Endothelial cell of umbilical vein (primary cell): ENCODE measurements around the gene KRT6A. TPM values are rescaled to one million over a fixed set of nuclear protein-coding genes. Genes with fewer than 3 reads are reported as not detected.

Experiments used
- BruUV-seq: library from RNA; stranded (reverse); fragments of 400-500 nt; replicated peaks from 2 replicates; lab custom pipeline; 2021; lab: Mats Ljungman, UMichigan
- CTCF ChIA-PET: fragments of 300-600, 350-600 bp; sonication (Branson Sonifier 250); formaldehyde crosslinking; loops from one replicate; lab custom pipeline; 2021; ENCODE audit warnings: antibody characterized with exemption, inconsistent platforms; lab: Charles Lee
- POLR2A ChIA-PET: fragments of 300-600, 350-600 bp; sonication (Branson Sonifier 250); formaldehyde crosslinking; loops from one replicate; lab custom pipeline; 2021; ENCODE audit warnings: antibody characterized with exemption, inconsistent platforms; lab: Charles Lee
- DNase-seq: peaks from one replicate; pipeline ENCODE4 v3.0.0-alpha.2; 2011; ENCODE audit warnings: low read depth, low spot score
- FAIRE-seq: peaks from 2 replicates; lab custom pipeline; 2011; peaks lifted over from hg19 to GRCh38; lab: Jason Lieb, UNC
- H2AFZ ChIP-seq: 2 replicates; pipeline ENCODE4 v1.6.0; 2012; ENCODE audit warnings: low read depth, low read length, control low read depth, inconsistent platforms
- H3K27ac ChIP-seq: 2 replicates; pipeline ENCODE4 v1.5.1; 2011; ENCODE audit warnings: low read depth, mild to moderate bottlenecking, control low read depth, low read length, moderate library complexity; ENCODE audit not compliant: insufficient read depth
- H3K27me3 ChIP-seq, 2 experiments: 2 replicates each; pipeline versions ENCODE4 v1.6.0 to v1.6.1; 2011; ENCODE audit warnings: low read length in 2 of 2, mixed read lengths in 1 of 2; ENCODE audit not compliant: control insufficient read depth in 2 of 2, insufficient read depth in 2 of 2
- H3K36me3 ChIP-seq, 2 experiments: 2 replicates in 1 of 2; 3 replicates in 1 of 2; pipeline ENCODE4 v1.5.1; 2011; ENCODE audit warnings: low read length in 2 of 2, mild to moderate bottlenecking in 1 of 2, moderate library complexity in 1 of 2; ENCODE audit not compliant: control insufficient read depth in 2 of 2, insufficient read depth in 2 of 2; ENCODE audit errors: extremely low read depth in 1 of 2
- H3K4me1 ChIP-seq: 3 replicates; pipeline ENCODE4 v1.5.1; 2011; ENCODE audit warnings: mild to moderate bottlenecking, low read length; ENCODE audit not compliant: control insufficient read depth, insufficient read depth; ENCODE audit errors: extremely low read depth
- H3K4me2 ChIP-seq: 2 replicates; pipeline ENCODE4 v1.6.1; 2011; ENCODE audit warnings: low read length, control low read depth, mixed read lengths; ENCODE audit not compliant: insufficient read depth
- H3K4me3 ChIP-seq, 3 experiments: fragments of 200-600 bp in 1 of 3; sonication (generic), shearing (Covaris generic) in 1 of 3; replicated peaks in 1 of 3; 2 replicates each; pipeline ENCODE4 v1.5.1; 2011 to 2016; ENCODE audit warnings: control low read depth in 3 of 3, low read length in 3 of 3, mild to moderate bottlenecking in 2 of 3, inconsistent platforms in 1 of 3, low read depth in 1 of 3, moderate library complexity in 1 of 3; ENCODE audit not compliant: insufficient read depth in 1 of 3
- H3K79me2 ChIP-seq: 2 replicates; pipeline ENCODE4 v1.6.0; 2012; ENCODE audit warnings: low read length, inconsistent platforms; ENCODE audit not compliant: control insufficient read depth, insufficient read depth
- H3K9ac ChIP-seq: replicated peaks from 2 replicates; pipeline ENCODE3; 2011; ENCODE audit warnings: low read length, control low read depth; ENCODE audit not compliant: insufficient read depth; ENCODE audit errors: extremely low read depth
- H3K9me1 ChIP-seq: replicated peaks from 3 replicates; pipeline ENCODE4 v1.6.0; 2011; ENCODE audit warnings: mild to moderate bottlenecking, low read length; ENCODE audit not compliant: control insufficient read depth, insufficient read depth; ENCODE audit errors: extremely low read depth
- H3K9me3 ChIP-seq: replicated peaks from 2 replicates; pipeline ENCODE4 v1.5.1; 2012; ENCODE audit warnings: low read length, inconsistent platforms; ENCODE audit not compliant: control insufficient read depth, insufficient read depth
- H4K20me1 ChIP-seq: replicated peaks from 2 replicates; pipeline ENCODE3; 2011; ENCODE audit warnings: mild to moderate bottlenecking, low read length; ENCODE audit not compliant: control insufficient read depth, insufficient read depth; ENCODE audit errors: extremely low read depth
- EZH2 ChIP-seq: IDR thresholded peaks from 2 replicates; pipeline ENCODE4 v1.6.1; 2012; ENCODE audit warnings: borderline replicate concordance, low read depth, mild to moderate bottlenecking, moderate library complexity, low read length, inconsistent platforms; ENCODE audit not compliant: severe bottlenecking
- FOS ChIP-seq: IDR thresholded peaks from 2 replicates; pipeline ENCODE4 v1.6.1; 2011; ENCODE audit warnings: mild to moderate bottlenecking, low read length, moderate library complexity, borderline replicate concordance; ENCODE audit not compliant: insufficient read depth
- GATA2 ChIP-seq: IDR thresholded peaks from 2 replicates; pipeline ENCODE4 v1.7.0; 2011; ENCODE audit warnings: low read depth, mild to moderate bottlenecking, moderate library complexity, mixed read lengths, low read length; ENCODE audit not compliant: insufficient read length, insufficient read depth
- JUN ChIP-seq: IDR thresholded peaks from 2 replicates; pipeline ENCODE4 v1.6.1; 2011; ENCODE audit warnings: borderline replicate concordance, low read depth; ENCODE audit not compliant: insufficient read length, insufficient read depth
- MYC ChIP-seq: IDR thresholded peaks from one replicate; pipeline ENCODE4 v1.6.1; 2011; ENCODE audit warnings: mild to moderate bottlenecking, low read depth, low read length
- POLR2A ChIP-seq: IDR thresholded peaks from 2 replicates; pipeline ENCODE4 v1.6.1; 2012; ENCODE audit warnings: low read depth, mild to moderate bottlenecking, control low read depth, low read length
- POLR2AphosphoS5 ChIP-seq: IDR thresholded peaks from 2 replicates; pipeline ENCODE4 v1.6.1; 2012; ENCODE audit warnings: low read depth, mild to moderate bottlenecking, control low read depth, low read length, moderate library complexity; ENCODE audit not compliant: insufficient read depth
- dilution Hi-C: fragments of 300-500 bp; cut with MboI; formaldehyde crosslinking; loops from one replicate; pipeline ENCODE4 v1.15.0; 2019; ENCODE audit warnings: low sequenced_read_pairs; ENCODE audit not compliant: extremely low pct_ligation_motif_present
- intact Hi-C: fragments of 100-400 bp; cut with micrococcal nuclease; formaldehyde crosslinking; loops from one replicate; pipeline ENCODE4 v1.10.0; 2022
- polyA plus RNA-seq, 4 experiments: library from polyadenylated mRNA; depleted of rRNA in 3 of 4; stranded (reverse) in 3 of 4; unstranded in 1 of 4; fragments of >200 nt; gene quantifications; 2 replicates each; pipeline versions ENCODE4 v1.2.1 to v1.2.3, GENCODE V29; 2011 to 2012; ENCODE audit warnings: missing spikeins in 1 of 4
- total RNA-seq: library from RNA; stranded (reverse); gene quantifications from 2 replicates; pipeline ENCODE4 v1.2.3, GENCODE V29; 2021
- TF ChIP-seq, protein P1 (sequence below), 2 donors: IDR thresholded peaks; 1 replicate in 1 of 2; 2 replicates in 1 of 2; pipeline ENCODE4 v1.5.1; 2011; ENCODE audit warnings: low read length in 2 of 2, mild to moderate bottlenecking in 2 of 2, moderate library complexity in 2 of 2, control low read depth in 1 of 2, inconsistent platforms in 1 of 2, low read depth in 1 of 2; ENCODE audit not compliant: insufficient read depth in 1 of 2; ENCODE audit errors: extremely low read depth in 1 of 2
- TF ChIP-seq, protein P2 (sequence below): IDR thresholded peaks from 2 replicates; pipeline ENCODE4 v1.6.1; 2011; ENCODE audit not compliant: insufficient read depth, insufficient read length

The KRT6A gene
- total and polyA plus RNA-seq, 2 donors (not counting 3 experiments of a cell fraction or from before 2014, with no cell fraction given) = 0.64 TPM; not detected in 1

- no peak for FAIRE-seq
- intact Hi-C loops = no loop called here
- BruUV-seq = no TSS peak
These were observed 5.9 kb upstream of the KRT6A start for GRCh38 chr12:52498946-52499345.

DNA sequence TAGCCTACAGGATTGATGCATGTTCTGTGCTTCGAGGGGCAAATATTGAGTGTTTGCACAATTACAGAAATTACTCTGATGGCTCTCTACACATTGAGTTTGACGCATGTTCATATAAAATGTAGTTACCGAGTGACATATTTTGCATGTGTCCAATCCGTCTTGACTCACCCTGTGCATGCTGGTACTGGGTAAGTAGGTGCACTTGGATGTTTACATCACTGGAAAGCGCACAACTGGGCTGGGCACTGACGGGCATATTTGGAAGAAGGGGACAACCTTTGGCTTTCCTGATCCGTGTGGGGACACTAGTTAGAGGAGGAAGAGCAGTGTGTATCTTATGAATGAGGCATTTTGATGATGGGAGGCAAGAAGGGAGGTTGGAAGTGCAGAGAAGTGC, 4.9 kb upstream of the KRT6A start:
- H3K9me1 ChIP-seq = no peaks in the 10 kb centered on the region
- ChIA-PET CTCF (no interaction called here), POLR2A (no interaction called here)
- dilution Hi-C loops = no loop called here
- H3K27ac ChIP-seq = no peak overlapping the region
- H3K4me1 ChIP-seq = no peaks in the 10 kb centered on the region
- H3K9ac ChIP-seq = no peak overlapping the region
- TF ChIP-seq EZH2 = no peak
- no peak for TF ChIP-seq MYC
- no peak for TF ChIP-seq GATA2
- no peak for TF ChIP-seq POLR2A
- no peak for TF ChIP-seq JUN
- TF ChIP-seq, protein P1, sequence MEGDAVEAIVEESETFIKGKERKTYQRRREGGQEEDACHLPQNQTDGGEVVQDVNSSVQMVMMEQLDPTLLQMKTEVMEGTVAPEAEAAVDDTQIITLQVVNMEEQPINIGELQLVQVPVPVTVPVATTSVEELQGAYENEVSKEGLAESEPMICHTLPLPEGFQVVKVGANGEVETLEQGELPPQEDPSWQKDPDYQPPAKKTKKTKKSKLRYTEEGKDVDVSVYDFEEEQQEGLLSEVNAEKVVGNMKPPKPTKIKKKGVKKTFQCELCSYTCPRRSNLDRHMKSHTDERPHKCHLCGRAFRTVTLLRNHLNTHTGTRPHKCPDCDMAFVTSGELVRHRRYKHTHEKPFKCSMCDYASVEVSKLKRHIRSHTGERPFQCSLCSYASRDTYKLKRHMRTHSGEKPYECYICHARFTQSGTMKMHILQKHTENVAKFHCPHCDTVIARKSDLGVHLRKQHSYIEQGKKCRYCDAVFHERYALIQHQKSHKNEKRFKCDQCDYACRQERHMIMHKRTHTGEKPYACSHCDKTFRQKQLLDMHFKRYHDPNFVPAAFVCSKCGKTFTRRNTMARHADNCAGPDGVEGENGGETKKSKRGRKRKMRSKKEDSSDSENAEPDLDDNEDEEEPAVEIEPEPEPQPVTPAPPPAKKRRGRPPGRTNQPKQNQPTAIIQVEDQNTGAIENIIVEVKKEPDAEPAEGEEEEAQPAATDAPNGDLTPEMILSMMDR (IDR thresholded peaks at IDR 0.05; ENCODE audit: extremely low read depth in 1 of 2, insufficient read depth in 1 of 2, low read depth in 1 of 2, low read length in 2 of 2) = no peak
- TF ChIP-seq, protein P2, sequence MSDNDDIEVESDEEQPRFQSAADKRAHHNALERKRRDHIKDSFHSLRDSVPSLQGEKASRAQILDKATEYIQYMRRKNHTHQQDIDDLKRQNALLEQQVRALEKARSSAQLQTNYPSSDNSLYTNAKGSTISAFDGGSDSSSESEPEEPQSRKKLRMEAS = no peak
- no peak for TF ChIP-seq FOS
- TF ChIP-seq POLR2AphosphoS5 = no peak
- BruUV-seq = no TSS peak
- no peak overlapping the region for H3K4me3 ChIP-seq
- no peak overlapping the region for H3K4me2 ChIP-seq
- H3K79me2 ChIP-seq = no peaks in the 10 kb centered on the region
- H3K27me3 ChIP-seq = peaks cover 10 to 12% of the 10 kb centered on the region in 2 experiments
- no peak for FAIRE-seq
- H3K9me3 ChIP-seq = no peaks in the 10 kb centered on the region
- H4K20me1 ChIP-seq = no peaks in the 10 kb centered on the region
- intact Hi-C loops = no loop called here
- no peak overlapping the region for H2AFZ ChIP-seq
- H3K36me3 ChIP-seq = no peaks in the 10 kb centered on the region
- no peak for DNase-seq

More at GRCh38 chr12:52498946-52499345, 5.9 kb upstream of the KRT6A start:
- ChIA-PET POLR2A (no interaction called here), CTCF (no interaction called here)
- H3K9me3 ChIP-seq = no peaks in the 10 kb centered on the region
- H3K4me1 ChIP-seq = no peaks in the 10 kb centered on the region
- dilution Hi-C loops = no loop called here
- H3K79me2 ChIP-seq = no peaks in the 10 kb centered on the region
- H3K27me3 ChIP-seq = peaks cover 10 to 14% of the 10 kb centered on the region in 2 experiments
- DNase-seq = no peak
- no peaks in the 10 kb centered on the region for H3K36me3 ChIP-seq
- no peak overlapping the region for H3K4me3 ChIP-seq
- no peak overlapping the region for H3K27ac ChIP-seq
- H3K4me2 ChIP-seq = no peak overlapping the region
- H3K9ac ChIP-seq = no peak overlapping the region
- no peak overlapping the region for H2AFZ ChIP-seq
- H4K20me1 ChIP-seq = no peaks in the 10 kb centered on the region
- TF ChIP-seq GATA2 = no peak
- TF ChIP-seq POLR2A = no peak
- no peaks in the 10 kb centered on the region for H3K9me1 ChIP-seq
